ENCODE data around the gene ATXN7L1. TPM values are rescaled to one million over a fixed set of nuclear protein-coding genes. Genes with fewer than 3 reads are reported as not detected.

Gene ATXN7L1
- total and polyA plus RNA-seq, 2 of the 4 experiments (the other 2 are of a cell fraction): 3.5 to 4.3 TPM

DNA sequence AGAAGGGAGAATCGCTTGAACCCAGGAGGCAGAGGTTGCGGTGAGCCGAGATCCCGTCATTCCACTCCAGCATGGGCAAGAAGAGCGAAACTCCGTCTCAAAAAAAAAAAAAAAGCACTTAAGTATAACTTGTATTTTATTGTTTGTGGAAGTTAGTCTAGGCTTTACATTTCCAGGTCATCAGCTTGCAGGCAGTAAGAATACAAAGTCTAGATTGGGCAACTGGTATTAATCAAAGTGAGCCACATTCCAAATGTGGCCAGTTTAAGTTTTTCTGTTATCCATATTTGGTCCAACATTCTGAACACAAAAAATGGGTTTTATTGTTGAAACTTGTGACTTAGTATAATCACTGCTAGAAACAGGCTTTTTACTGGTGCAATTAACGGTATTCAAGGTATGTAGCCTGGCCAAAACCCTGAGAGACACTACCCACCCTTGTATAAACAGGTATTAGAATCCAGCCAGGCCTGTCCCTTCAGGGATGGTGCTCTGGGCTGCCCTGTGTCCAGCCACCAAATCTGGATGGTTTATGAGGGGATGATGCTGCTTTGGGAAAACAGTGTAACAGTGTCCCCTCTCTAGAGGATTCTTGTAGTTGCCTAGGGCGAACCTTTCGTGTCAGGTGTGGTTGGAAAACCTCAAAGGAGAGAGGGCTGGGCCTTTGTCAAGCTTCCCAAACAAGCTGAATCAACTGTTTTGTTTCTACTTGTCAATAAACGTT, 173.0 kb downstream of the ATXN7L1 start:
- ATAC-seq (ENCODE audit: low read depth) (no peak), DNase-seq (no peak)
- Histone ChIP-seq H2BK120ac (ENCODE audit: low read depth, low read length) (no peak overlapping the region), H2AFZ (replicated peaks; ENCODE audit: low read length, poor library complexity) (no peak overlapping the region), H3K79me1 (ENCODE audit: low read depth in 1 of 2, low read length in 2 of 2) (no peaks in the 10 kb centered on the region), H2BK5ac (ENCODE audit: low read depth, low read length, poor library complexity, severe bottlenecking) (no peak overlapping the region), H3K9me1 (ENCODE audit: insufficient read depth, low read length) (peaks cover 2% of the 10 kb centered on the region; the same call in 1 of the 2 replicates), H2BK15ac (ENCODE audit: low read depth, low read length) (no peak overlapping the region), H3K18ac (ENCODE audit: low read depth, low read length) (no peak overlapping the region), H2BK20ac (ENCODE audit: low read depth, low read length) (no peak overlapping the region), H3K27me3 (ENCODE audit: control insufficient read depth, insufficient read depth, low read length) (no peaks in the 10 kb centered on the region), H3K9ac (ENCODE audit: low read depth, low read length) (no peak overlapping the region), H3K4ac (ENCODE audit: low read depth, low read length) (no peak overlapping the region), H3K4me2 (ENCODE audit: low read depth, low read length) (no peak overlapping the region), H2AK9ac (replicated peaks; ENCODE audit: low read depth, low read length, poor library complexity) (no peak overlapping the region), H4K91ac (ENCODE audit: insufficient read depth, low read depth, low read length) (no peak overlapping the region), H4K8ac (ENCODE audit: low read depth in 2 of 2, low read length in 2 of 2) (no peak overlapping the region), H3K27ac (ENCODE audit: insufficient read depth, low read length) (no peak overlapping the region), H3K4me3 (ENCODE audit: insufficient read depth, low read depth, low read length) (no peak overlapping the region), H3K56ac (ENCODE audit: extremely low read depth, insufficient read depth, low read length) (no peak overlapping the region), H3K23ac (ENCODE audit: low read depth, low read length) (no peak overlapping the region), H3K4me1 (ENCODE audit: control insufficient read depth, insufficient read depth, low read length) (peaks cover 3% of the 10 kb centered on the region; the same call in 1 of the 2 replicates), H4K20me1 (ENCODE audit: insufficient read depth, low read length) (peaks cover 6% of the 10 kb centered on the region; the same call in 1 of the 2 replicates), H3K14ac (replicated peaks; ENCODE audit: low read depth, low read length) (no peak overlapping the region), H4K5ac (ENCODE audit: low read depth, low read length) (no peak overlapping the region), H3K9me3 (ENCODE audit: control insufficient read depth, insufficient read depth, low read length) (no peaks in the 10 kb centered on the region), H3K36me3 (ENCODE audit: control insufficient read depth, insufficient read depth, low read length) (no peaks in the 10 kb centered on the region), H2AK5ac (ENCODE audit: low read depth, low read length) (no peak overlapping the region)
- intact Hi-C loops (cut with micrococcal nuclease) (no loop called here), in situ Hi-C loops (cut with MboI; ENCODE audit: low sequenced_read_pairs) (no loop called here), dilution Hi-C loops (cut with HindIII; ENCODE audit: low sequenced_read_pairs, unreplicated experiment) (no loop called here)
- ChIA-PET CTCF (interaction anchor here (0.7 kb wide), 1 partner anchor 254 kb away, joined by 4 read pairs; no protein-coding TSS in a partner anchor), POLR2A (ENCODE audit: unreplicated experiment) (no interaction called here)
- TF ChIP-seq CEBPB (IDR thresholded peaks at IDR 0.05; ENCODE audit: low read depth, low read length) (no peak), RCOR1 (IDR thresholded peaks at IDR 0.05; ENCODE audit: insufficient replicate concordance, low read length) (no peak), RFX5 (IDR thresholded peaks at IDR 0.05; ENCODE audit: low read depth, low read length) (no peak), MXI1 (IDR thresholded peaks at IDR 0.05; ENCODE audit: borderline replicate concordance, low read depth, low read length) (no peak), NFE2L2 (IDR thresholded peaks at IDR 0.05; ENCODE audit: low read depth, low read length) (no peak)
- TF ChIP-seq, protein P1, sequence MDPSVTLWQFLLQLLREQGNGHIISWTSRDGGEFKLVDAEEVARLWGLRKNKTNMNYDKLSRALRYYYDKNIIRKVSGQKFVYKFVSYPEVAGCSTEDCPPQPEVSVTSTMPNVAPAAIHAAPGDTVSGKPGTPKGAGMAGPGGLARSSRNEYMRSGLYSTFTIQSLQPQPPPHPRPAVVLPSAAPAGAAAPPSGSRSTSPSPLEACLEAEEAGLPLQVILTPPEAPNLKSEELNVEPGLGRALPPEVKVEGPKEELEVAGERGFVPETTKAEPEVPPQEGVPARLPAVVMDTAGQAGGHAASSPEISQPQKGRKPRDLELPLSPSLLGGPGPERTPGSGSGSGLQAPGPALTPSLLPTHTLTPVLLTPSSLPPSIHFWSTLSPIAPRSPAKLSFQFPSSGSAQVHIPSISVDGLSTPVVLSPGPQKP (IDR thresholded peaks at IDR 0.05; ENCODE audit: borderline replicate concordance, low read depth, low read length): no peak
- TF ChIP-seq, protein P2, sequence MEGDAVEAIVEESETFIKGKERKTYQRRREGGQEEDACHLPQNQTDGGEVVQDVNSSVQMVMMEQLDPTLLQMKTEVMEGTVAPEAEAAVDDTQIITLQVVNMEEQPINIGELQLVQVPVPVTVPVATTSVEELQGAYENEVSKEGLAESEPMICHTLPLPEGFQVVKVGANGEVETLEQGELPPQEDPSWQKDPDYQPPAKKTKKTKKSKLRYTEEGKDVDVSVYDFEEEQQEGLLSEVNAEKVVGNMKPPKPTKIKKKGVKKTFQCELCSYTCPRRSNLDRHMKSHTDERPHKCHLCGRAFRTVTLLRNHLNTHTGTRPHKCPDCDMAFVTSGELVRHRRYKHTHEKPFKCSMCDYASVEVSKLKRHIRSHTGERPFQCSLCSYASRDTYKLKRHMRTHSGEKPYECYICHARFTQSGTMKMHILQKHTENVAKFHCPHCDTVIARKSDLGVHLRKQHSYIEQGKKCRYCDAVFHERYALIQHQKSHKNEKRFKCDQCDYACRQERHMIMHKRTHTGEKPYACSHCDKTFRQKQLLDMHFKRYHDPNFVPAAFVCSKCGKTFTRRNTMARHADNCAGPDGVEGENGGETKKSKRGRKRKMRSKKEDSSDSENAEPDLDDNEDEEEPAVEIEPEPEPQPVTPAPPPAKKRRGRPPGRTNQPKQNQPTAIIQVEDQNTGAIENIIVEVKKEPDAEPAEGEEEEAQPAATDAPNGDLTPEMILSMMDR (conservative IDR thresholded peaks at IDR 0.05; ENCODE audit: low read depth, low read length): no peak
- TF ChIP-seq, protein P3, sequence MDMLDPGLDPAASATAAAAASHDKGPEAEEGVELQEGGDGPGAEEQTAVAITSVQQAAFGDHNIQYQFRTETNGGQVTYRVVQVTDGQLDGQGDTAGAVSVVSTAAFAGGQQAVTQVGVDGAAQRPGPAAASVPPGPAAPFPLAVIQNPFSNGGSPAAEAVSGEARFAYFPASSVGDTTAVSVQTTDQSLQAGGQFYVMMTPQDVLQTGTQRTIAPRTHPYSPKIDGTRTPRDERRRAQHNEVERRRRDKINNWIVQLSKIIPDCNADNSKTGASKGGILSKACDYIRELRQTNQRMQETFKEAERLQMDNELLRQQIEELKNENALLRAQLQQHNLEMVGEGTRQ (IDR thresholded peaks at IDR 0.05; ENCODE audit: low read depth, low read length): no peak
- no TSS peak for BruUV-seq (replicated peaks)
- 63% methylated on average over 1 of the region's 10 CpGs; no CpG with 5 or more reads in 1 of the 2 experiments for WGBS, 2 experiments (ENCODE audit: extremely low coverage in 2 of 2, insufficient read length in 1 of 2)

Measured in IMR-90 (cell line).